GM12878 (cell line): ENCODE data around the gene PPP2R3B. TPM values are rescaled to one million over a fixed set of nuclear protein-coding genes. Genes with fewer than 3 reads are reported as not detected.

Experiments used
- ATAC-seq: fragments of 200-7000 bp; cut with Tn5 transposase; 3 replicates; pipeline ENCODE4 v1.9.1; 2020; ENCODE audit warnings: mild to moderate bottlenecking, moderate library complexity
- BruUV-seq: library from RNA; stranded (reverse); fragments of 400-500 nt; replicated peaks from 2 replicates; lab custom pipeline; 2021; lab: Mats Ljungman, UMichigan
- CTCF ChIA-PET: fragments of 300-600 bp; sonication (Branson Sonifier 250); formaldehyde crosslinking; extraction: SDS; loops from one replicate; lab custom pipeline; 2021; ENCODE audit warnings: inconsistent platforms; lab: Yijun Ruan, JAX
- POLR2A ChIA-PET: fragments of 350-600 bp; formaldehyde crosslinking; extraction: SDS; loops from one replicate; lab custom pipeline; 2021; ENCODE audit warnings: inconsistent platforms; lab: Charles Lee
- RAD21 ChIA-PET: fragments of 300-600 bp; sonication (Branson Sonifier 250); formaldehyde crosslinking; loops from one replicate; lab custom pipeline; 2023; ENCODE audit warnings: antibody characterized with exemption; ENCODE audit not compliant: unreplicated experiment; lab: Charles Lee
- SMC1A ChIA-PET: fragments of 300-600 bp; sonication (Branson Sonifier 250); formaldehyde crosslinking; loops from one replicate; lab custom pipeline; 2023; ENCODE audit not compliant: unreplicated experiment, uncharacterized antibody; lab: Charles Lee
- DNase-seq: peaks from one replicate; pipeline ENCODE4 v3.0.0-alpha.2; 2011; ENCODE audit warnings: low read depth, low spot score
- FAIRE-seq: peaks from 3 replicates; lab custom pipeline; 2011; peaks lifted over from hg19 to GRCh38; lab: Jason Lieb, UNC
- H2AFZ ChIP-seq: 2 replicates; pipeline ENCODE4 v1.6.0; 2011; ENCODE audit warnings: low read depth, low read length, control low read depth; ENCODE audit not compliant: control insufficient read depth
- H3K27ac ChIP-seq: 2 replicates; pipeline ENCODE4 v1.5.1; 2011; ENCODE audit warnings: control low read depth; ENCODE audit not compliant: control insufficient read depth, insufficient read depth
- H3K27me3 ChIP-seq, 2 experiments: replicated peaks in 1 of 2; 2 replicates each; pipeline versions ENCODE4 v1.6.0 to v1.6.1; 2011; ENCODE audit warnings: low read length in 1 of 2; ENCODE audit not compliant: control insufficient read depth in 2 of 2, insufficient read depth in 2 of 2
- H3K36me3 ChIP-seq, 2 experiments: 2 replicates each; pipeline ENCODE4 v1.5.1; 2011; ENCODE audit warnings: low read length in 1 of 2; ENCODE audit not compliant: control insufficient read depth in 2 of 2, insufficient read depth in 2 of 2
- H3K4me1 ChIP-seq: 2 replicates; pipeline ENCODE4 v1.6.1; 2011; ENCODE audit warnings: mild to moderate bottlenecking, low read length, moderate library complexity, mixed read lengths; ENCODE audit not compliant: control insufficient read depth, insufficient read depth
- H3K4me2 ChIP-seq: 2 replicates; pipeline ENCODE4 v1.6.0; 2011; ENCODE audit warnings: control low read depth; ENCODE audit not compliant: control insufficient read depth, insufficient read depth
- H3K4me3 ChIP-seq: fragments of 200-600 bp; sonication (generic); 2 replicates; pipeline ENCODE4 v1.5.1; 2016
- H3K79me2 ChIP-seq: 2 replicates; pipeline ENCODE4 v1.6.0; 2011; ENCODE audit warnings: low read length; ENCODE audit not compliant: control insufficient read depth, insufficient read depth
- H3K9ac ChIP-seq: 2 replicates; pipeline ENCODE4 v1.8.0; 2011; ENCODE audit warnings: low read length, control low read depth, mixed read lengths; ENCODE audit not compliant: control insufficient read depth, insufficient read depth
- H3K9me3 ChIP-seq: replicated peaks from 3 replicates; pipeline ENCODE4 v1.5.1; 2011; ENCODE audit warnings: mild to moderate bottlenecking, low read length; ENCODE audit not compliant: control insufficient read depth, insufficient read depth
- H4K20me1 ChIP-seq: 2 replicates; pipeline ENCODE4 v1.6.0; 2011; ENCODE audit not compliant: control insufficient read depth, insufficient read depth
- ATF2 ChIP-seq: IDR thresholded peaks from 2 replicates; pipeline ENCODE4 v1.6.1; 2012; ENCODE audit warnings: low read length, inconsistent platforms
- CREB1 ChIP-seq: IDR thresholded peaks from 2 replicates; pipeline ENCODE4 v1.6.1; 2012; ENCODE audit warnings: low read depth, mild to moderate bottlenecking, inconsistent platforms
- CREM ChIP-seq: IDR thresholded peaks from 2 replicates; pipeline ENCODE4 v1.6.1; 2014; ENCODE audit warnings: antibody characterized with exemption, low read depth
- NFIC ChIP-seq: IDR thresholded peaks from 2 replicates; pipeline ENCODE4 v1.6.1; 2012; ENCODE audit warnings: low read depth, mild to moderate bottlenecking, inconsistent platforms, low read length, moderate library complexity
- NRF1 ChIP-seq: conservative IDR thresholded peaks from 2 replicates; pipeline ENCODE4 v1.6.1; 2011; ENCODE audit warnings: mild to moderate bottlenecking, low read depth, low read length, improper control_type of control experiment
- PBX3 ChIP-seq: IDR thresholded peaks from 2 replicates; pipeline ENCODE4 v1.6.1; 2011; ENCODE audit warnings: mild to moderate bottlenecking, low read depth, low read length, moderate library complexity; ENCODE audit not compliant: insufficient replicate concordance
- POU2F2 ChIP-seq: IDR thresholded peaks from 3 replicates; pipeline ENCODE4 v1.6.1; 2011; ENCODE audit warnings: low read depth, mild to moderate bottlenecking, low read length, borderline replicate concordance
- SMC3 ChIP-seq: IDR thresholded peaks from 2 replicates; pipeline ENCODE4 v1.6.1; 2011; ENCODE audit warnings: low read length, improper control_type of control experiment, borderline replicate concordance
- TCF7 ChIP-seq: IDR thresholded peaks from 2 replicates; pipeline ENCODE4 v1.6.1; 2014; ENCODE audit warnings: antibody characterized with exemption, borderline replicate concordance
- WGBS: methylation state at CpG from one replicate; pipeline ENCODE4 v1.1.6; 2016; ENCODE audit warnings: low lambda C conversion rate; ENCODE audit not compliant: insufficient replicate concordance, insufficient coverage; ENCODE audit errors: missing lambda C conversion rate; 5-methylcytosine and 5-hydroxymethylcytosine counted together
- in situ Hi-C: fragments of 300-500 bp; cut with MboI; formaldehyde crosslinking; loops from 9 replicates; pipeline ENCODE4 v1.14.3; 2018; ENCODE audit warnings: mixed read lengths
- intact Hi-C: fragments of 100-400 bp; cut with micrococcal nuclease; formaldehyde crosslinking; loops from one replicate; pipeline ENCODE4 v1.14.2; 2022; ENCODE audit not compliant: unreplicated experiment
- polyA plus RNA-seq, 11 experiments: library from polyadenylated mRNA; depleted of rRNA in 4 of 11; unstranded in 6 of 11; stranded (reverse) in 5 of 11; fragments of >200 nt; fragmentation: Nextera tagmentation in 4 of 11; fragmentation: Illumina TruSeq in 1 of 11; extraction: Ambion mirVana in 4 of 11; extraction: Trizol in 1 of 11; gene quantifications; 1 replicate in 1 of 11; 2 replicates in 10 of 11; pipeline versions ENCODE4 v1.2.1 to v1.2.3, GENCODE V29; 2011 to 2016; ENCODE audit warnings: inconsistent platforms in 2 of 11, missing spikeins in 2 of 11, low read depth in 1 of 11
- total RNA-seq, 4 experiments: library from RNA; depleted of rRNA in 3 of 4; stranded (reverse); fragments of >200 nt in 3 of 4; fragmentation: Illumina TruSeq in 1 of 4; extraction: Trizol in 1 of 4; gene quantifications; 2 replicates each; pipeline versions ENCODE4 v1.2.1 to v1.2.3, GENCODE V29; 2013 to 2021

The PPP2R3B gene
- total and polyA plus RNA-seq, 10 of the 15 experiments (the other 5 are each of a cell fraction or from before 2014, with no cell fraction given): 0.11 to 34.3 (median 9.7) TPM; not detected in 1

GRCh38 chrX:357693-358471 is 28.8 kb downstream of the PPP2R3B start:
- SMC1A ChIA-PET: no interaction called here
- RAD21 ChIA-PET: no interaction called here
- H3K9ac ChIP-seq: no peak overlapping the region
- no peaks in the 10 kb centered on the region for H3K4me1 ChIP-seq
- no peak for ATAC-seq
- intact Hi-C loops (no loop called here), in situ Hi-C loops (no loop called here)
- FAIRE-seq: no peak
- H3K27me3 ChIP-seq: no peaks in the 10 kb centered on the region
- POLR2A ChIA-PET: no interaction called here
- H3K27ac ChIP-seq: no peak overlapping the region
- peaks cover 3% of the 10 kb centered on the region; the same call in 2 of the 3 replicates for H3K9me3 ChIP-seq
- CTCF ChIA-PET: no interaction called here
- no peaks in the 10 kb centered on the region for H3K36me3 ChIP-seq
- 98% methylated on average over 32 of the region's 48 CpGs for WGBS
- no peaks in the 10 kb centered on the region for H3K79me2 ChIP-seq
- no peak overlapping the region for H3K4me3 ChIP-seq
- no peak for DNase-seq
- no peak overlapping the region for H3K4me2 ChIP-seq
- BruUV-seq: no TSS peak
- no peaks in the 10 kb centered on the region for H4K20me1 ChIP-seq
- TF ChIP-seq ATF2: no peak
- H2AFZ ChIP-seq: no peak overlapping the region

DNA sequence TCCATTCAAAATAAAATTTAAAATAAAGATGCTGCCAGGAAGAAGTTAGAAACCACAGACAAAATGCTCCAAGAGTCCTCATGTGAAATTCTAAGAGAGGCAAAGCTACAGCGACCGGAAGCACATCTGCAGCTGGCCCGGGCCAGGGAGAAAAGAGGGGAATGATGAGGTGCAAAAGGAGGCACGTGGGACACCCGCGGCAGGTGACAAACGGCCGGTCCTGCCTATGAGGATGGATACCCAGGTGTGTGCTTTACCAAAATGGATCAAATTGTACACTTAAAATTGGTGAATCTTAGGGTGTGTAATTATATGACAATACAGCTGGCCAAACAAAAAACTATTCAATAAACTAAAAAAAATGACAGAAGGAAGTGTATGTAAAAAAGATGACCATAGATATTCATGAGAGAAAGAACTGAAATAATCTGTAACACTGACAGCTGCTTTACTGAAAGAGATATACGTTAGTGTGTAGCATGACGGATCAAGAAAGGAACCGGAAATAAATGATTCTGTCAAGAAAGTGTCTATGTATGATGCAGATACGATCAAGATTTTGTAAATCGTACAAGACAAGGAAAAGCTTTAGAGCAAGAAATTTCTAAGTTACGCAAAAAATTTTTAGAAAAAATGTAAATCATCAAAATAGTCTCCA is 29.5 kb downstream of the PPP2R3B start:
- Histone ChIP-seq H3K4me3 (no peak overlapping the region), H2AFZ (no peak overlapping the region), H3K27ac (no peak overlapping the region)
- intact Hi-C loops: no loop called here
- SMC1A ChIA-PET: no interaction called here
- BruUV-seq: no TSS peak
- TF ChIP-seq NRF1 (no peak), NFIC (no peak), SMC3 (no peak), CREB1 (no peak), PBX3 (no peak), TCF7 (no peak), POU2F2 (no peak), CREM (no peak)
- TF ChIP-seq, all 136 proteins: peak for 0
- ATAC-seq (no peak), DNase-seq (no peak), FAIRE-seq (no peak)
- H4K20me1 ChIP-seq: no peaks in the 10 kb centered on the region
- in situ Hi-C loops: no loop called here
- WGBS: 95% methylated on average over 14 of the region's 14 CpGs
- no peaks in the 10 kb centered on the region for H3K27me3 ChIP-seq
- H3K36me3 ChIP-seq: no peaks in the 10 kb centered on the region
- no peaks in the 10 kb centered on the region for H3K79me2 ChIP-seq
- H3K9me3 ChIP-seq: peaks cover 3% of the 10 kb centered on the region; the same call in 2 of the 3 replicates
- RAD21 ChIA-PET: no interaction called here
- CTCF ChIA-PET: no interaction called here
- H3K4me1 ChIP-seq: no peaks in the 10 kb centered on the region
- POLR2A ChIA-PET: no interaction called here
- no peak overlapping the region for H3K9ac ChIP-seq
- no peak overlapping the region for H3K4me2 ChIP-seq
